NCI-H2081 treated with DMSO at 0.1 percent for 48 hours (cell line): ENCODE data around the gene PARP16.

Experiments used
- DNase-seq: peaks from one replicate; lab custom pipeline; 2025; lab: John Stamatoyannopoulos, UW

PARP16 gene

DNA sequence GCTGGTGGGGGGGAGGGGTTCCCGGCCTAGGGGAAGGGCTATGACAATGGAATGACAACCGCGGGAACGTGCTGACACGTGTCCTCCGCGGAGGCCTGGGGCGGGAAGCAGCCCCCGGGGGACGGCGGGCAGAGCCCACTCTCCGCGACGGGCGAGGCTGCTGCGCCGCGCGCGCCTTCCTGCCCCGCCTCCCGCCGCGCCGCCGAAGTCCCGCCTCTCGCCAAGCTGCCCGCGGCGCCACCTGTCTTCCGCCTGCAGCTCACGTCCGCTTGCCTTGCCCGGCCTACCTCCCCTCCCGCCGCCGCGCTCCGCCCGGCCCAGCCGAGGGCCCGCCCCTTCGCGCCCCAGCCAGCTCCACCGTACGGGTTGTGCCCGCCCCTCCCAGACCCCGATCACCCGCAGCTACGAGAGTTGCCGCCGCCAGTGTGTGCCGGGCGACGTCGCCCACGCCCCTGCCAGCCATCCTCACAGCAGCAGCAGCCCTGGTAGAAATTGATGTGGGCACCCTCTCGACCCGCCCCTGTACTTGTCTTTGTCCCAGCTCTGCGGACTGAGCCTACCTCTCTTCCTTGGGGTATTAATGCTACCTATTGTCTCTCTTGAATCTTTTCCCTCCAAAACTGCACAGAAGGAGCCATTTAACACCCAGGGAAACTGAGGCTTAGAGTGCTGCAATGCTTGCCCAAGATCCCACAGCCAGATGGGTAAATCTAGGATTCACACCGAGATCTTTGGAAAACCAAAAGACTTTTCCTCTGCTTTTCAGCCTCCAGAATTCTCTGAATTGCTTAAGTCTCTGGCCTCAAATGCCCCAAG, at the start of gene PARP16:
Gene PARP16, minus strand, starts transcription at position 180 of the 816 bp plus-strand sequence. CDS start 457 bp downstream, outside the sequence.
- DNase-seq, result peak; percentile 75

- no peak for DNase-seq
Measured at GRCh38 chr15:65335278-65336055, 48.8 kb upstream of the PARP16 start.

GRCh38 chr15:65334586-65335231, 48.0 kb upstream of the PARP16 start:
- DNase-seq, result no peak

DNA sequence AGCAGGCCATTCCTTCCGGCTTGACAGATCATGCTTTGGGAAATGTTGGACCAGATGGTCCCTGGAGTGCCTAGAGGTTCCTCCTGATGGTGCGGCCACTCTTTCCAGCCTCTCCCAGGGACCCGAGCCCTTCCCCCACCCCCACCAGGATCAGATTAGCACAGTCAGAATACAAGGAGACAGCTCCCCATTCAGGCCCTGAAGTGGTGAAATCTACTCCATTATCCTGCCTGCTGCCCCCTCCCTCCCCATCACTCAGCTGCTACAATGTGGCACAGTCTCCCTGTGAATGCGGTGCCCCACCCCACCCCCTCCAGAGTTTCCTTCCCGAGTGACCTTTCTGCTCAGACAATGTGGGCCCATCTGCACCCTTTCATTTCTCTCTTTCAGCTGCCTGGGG, 47.2 kb upstream of the PARP16 start:
- no peak for DNase-seq

- DNase-seq, result no peak
Measured at GRCh38 chr15:65333148-65333820, 46.6 kb upstream of the PARP16 start.

GRCh38 chr15:65332391-65333147, 45.9 kb upstream of the PARP16 start:
- DNase-seq, result no peak

GRCh38 chr15:65331811-65332210, 45.1 kb upstream of the PARP16 start:
- no peak for DNase-seq

DNA sequence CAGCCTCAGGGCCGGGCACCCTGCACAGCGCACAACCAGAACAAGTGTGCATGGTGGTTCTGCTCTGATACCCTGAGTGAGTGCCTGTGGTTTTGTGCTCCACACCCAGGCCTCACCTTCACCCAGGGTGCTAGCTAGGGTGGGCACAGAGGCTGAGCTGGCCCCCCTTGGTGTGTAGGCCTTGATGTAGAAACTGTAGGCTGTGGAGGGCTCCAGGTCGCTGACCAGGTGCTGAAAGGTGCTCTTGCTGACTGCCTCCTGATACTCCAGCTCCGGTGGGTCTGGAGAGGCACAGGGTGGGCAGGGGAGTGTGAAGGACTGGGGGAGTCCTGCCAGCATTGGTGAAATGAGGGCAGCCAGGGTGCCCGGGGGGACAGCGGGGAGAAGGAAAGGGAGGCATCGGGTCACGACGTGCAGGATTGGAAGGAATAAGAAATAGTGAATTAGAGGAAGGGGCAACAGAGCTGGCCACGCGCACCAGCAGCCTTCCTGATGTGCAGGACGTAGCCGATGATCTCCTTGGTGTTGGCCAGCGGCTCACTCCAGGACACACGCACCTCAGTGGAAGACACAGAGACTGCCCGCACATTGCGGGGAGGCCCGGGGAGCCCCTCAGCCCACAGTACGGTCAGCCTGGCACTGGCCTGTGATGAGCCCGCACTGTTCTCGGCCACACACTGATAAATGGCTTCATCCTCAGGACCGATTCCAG, 44.4 kb upstream of the PARP16 start:
- DNase-seq, result no peak

- no peak for DNase-seq
Measured at GRCh38 chr15:65329984-65330735, 43.5 kb upstream of the PARP16 start.

- DNase-seq, result no peak
Measured at GRCh38 chr15:65329288-65329983, 42.8 kb upstream of the PARP16 start.

- no peak for DNase-seq
Measured at GRCh38 chr15:65328506-65329287, 42.0 kb upstream of the PARP16 start.

DNA sequence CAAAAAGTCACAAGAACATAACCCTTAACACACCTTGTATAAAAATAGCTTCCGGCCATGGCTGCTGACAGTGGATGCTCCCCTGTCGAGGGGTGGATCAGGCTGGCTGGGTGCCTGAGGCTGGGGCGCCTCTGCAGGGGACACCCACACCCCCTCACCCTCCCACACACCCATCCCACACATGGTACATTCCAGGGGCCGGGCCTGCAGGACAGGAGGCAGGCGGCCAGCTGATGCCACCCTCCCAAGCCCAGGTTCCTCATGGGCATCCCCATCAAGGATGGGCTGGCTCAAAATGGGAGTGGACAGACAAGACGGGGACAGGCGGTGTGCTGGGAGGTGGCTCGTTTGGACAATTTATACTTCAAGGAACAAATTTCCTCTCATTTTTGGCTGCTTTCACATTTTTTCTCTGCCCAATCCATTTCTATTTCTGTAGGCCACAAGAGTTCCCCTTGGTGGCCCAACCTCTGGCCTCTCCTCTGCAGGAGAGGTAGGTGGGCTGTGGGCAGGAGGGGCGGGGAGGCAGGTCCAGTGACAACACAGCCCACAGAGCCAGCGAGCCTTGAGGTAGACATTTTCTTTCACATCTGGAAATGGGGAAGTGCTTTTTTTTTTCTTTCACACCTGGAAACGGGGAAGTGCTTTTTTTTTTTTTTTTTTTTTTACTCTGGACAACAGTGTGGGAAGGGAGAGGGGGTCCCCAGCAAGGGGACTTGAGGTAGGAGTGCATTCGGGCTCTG, 41.1 kb upstream of the PARP16 start:
- DNase-seq, result no peak

GRCh38 chr15:65326818-65327217, 40.1 kb upstream of the PARP16 start:
- no peak for DNase-seq

DNA sequence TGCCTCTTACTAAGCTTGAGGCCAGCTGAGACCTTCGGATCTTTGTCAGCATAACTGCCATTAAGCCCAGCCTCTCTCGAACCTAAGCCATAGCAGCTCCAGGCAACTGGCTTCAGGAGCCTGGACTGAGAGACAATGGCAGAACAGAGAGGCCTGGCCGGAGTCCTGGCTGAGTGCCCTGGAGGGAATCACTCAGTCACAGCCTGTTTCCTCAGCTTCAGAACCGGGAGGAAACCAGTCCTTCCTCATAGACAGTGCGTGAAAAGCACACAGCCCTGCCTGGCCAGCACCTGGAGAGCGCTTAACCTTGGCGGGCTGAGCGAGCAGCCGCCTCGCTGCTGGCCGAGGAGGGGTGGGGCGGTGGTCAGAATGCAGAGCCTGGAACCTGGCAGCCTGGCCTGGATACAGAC, 39.4 kb upstream of the PARP16 start:
- no peak for DNase-seq

DNA sequence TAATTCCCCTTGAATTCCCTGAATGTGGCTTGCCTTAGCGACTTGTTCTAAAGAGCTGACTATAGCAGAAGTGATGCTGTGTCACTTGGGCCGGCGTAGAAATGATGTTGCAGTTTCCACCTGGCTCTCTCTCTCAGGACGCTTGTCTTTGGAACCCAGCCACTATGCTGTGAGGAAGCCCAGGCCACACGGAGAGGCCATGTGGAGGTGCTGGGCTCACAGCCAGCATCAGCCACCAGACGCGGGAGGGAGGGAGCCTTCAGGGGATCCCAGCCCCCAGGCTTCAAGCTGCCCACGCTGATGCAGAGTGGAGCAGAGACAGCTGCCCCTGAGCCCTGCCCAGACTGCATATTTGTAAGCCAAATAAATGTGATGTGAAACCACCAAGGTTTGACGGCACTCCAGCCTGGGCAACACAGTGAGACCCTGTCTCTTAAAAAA, 36.4 kb upstream of the PARP16 start:
- DNase-seq, result peak; percentile 31

DNA sequence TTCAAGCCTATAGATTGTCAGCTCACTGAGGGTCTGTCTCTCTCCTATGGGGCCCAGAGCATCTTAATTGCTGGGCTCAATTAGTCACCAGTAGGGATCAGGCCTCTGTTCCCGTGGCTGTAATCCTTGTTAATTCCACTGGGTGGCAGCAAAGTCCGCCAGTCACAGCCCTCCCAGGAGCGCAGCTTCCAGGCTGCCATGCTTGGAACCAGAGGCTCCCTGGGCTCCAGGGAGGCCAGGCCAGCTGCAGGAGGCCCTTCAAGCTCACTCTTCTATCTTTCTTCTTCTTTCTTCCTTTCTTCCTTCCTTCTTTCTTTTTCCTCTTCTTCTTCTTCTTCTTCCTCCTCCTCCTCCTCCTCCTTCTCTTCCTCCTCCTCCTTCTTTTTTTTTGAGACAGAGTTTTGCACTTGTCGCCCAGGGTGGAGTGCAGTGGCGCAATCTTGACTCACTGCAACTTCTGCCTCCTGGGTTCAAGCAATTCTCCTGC, 32.2 kb upstream of the PARP16 start:
- DNase-seq, result peak; percentile 14

DNA sequence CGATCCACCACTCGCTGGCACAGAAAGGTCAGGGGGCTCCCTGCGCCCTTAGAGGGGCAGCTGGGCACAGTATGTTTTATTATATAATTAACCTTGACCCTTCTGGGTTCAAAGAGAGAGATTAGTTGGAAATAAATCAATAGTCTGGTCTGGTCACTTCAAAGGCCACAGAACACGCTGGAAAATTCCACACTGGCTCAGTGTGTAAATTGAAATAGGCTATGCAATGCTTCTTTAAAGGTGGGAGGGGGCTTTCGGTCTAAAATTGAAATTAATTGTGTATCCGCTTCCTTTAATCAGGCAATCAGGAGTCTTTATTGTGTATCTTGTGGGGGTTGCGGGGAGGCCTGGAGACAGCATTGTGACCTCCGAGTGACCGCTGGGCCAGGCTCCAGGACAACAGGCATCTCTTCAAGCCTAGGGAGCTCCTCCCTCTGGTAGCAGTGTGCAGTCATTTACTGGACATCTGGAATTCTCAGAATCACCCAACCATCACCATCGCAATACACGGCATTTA, 25.8 kb upstream of the PARP16 start:
- DNase-seq, result no peak
